Activated CD4-positive, CD25-positive, alpha-beta regulatory T cell treated with anti-CD3 and anti-CD28 coated beads, Interleukin-2, amount 50 U/mL, for 24 hours (primary cell): ENCODE results near the gene RALGAPA2.

Experiments used
- ATAC-seq, 2 donors: fragments of 150-1000 bp; cut with Tn5 transposase; one replicate each; pipeline ENCODE4 v1.10.0; 2021; ENCODE audit warnings: mild to moderate bottlenecking in 1 of 2, moderate library complexity in 1 of 2

The RALGAPA2 gene

GRCh38 chr20:20427227-20427864, 285.1 kb downstream of the RALGAPA2 start:
- no peak for ATAC-seq

- ATAC-seq: peak in 1 of 2 donors; percentile 21
These were observed 285.9 kb downstream of the RALGAPA2 start for GRCh38 chr20:20426655-20426907.

GRCh38 chr20:20425823-20426654, 286.4 kb downstream of the RALGAPA2 start:
- peak; percentile 51 to 55 for ATAC-seq

- ATAC-seq: no peak
These were observed 289.3 kb downstream of the RALGAPA2 start for GRCh38 chr20:20423117-20423516.

GRCh38 chr20:20417876-20418676, 294.4 kb downstream of the RALGAPA2 start:
- no peak for ATAC-seq

GRCh38 chr20:20415321-20415720, 297.1 kb downstream of the RALGAPA2 start:
- ATAC-seq: no peak

- no peak for ATAC-seq
These were observed 297.7 kb downstream of the RALGAPA2 start for GRCh38 chr20:20414640-20415220.

GRCh38 chr20:20413810-20414281, 298.6 kb downstream of the RALGAPA2 start:
- no peak for ATAC-seq

- peak; percentile 21 to 58 for ATAC-seq
These were observed 299.7 kb downstream of the RALGAPA2 start for GRCh38 chr20:20412750-20413149.

GRCh38 chr20:20411836-20412235, 300.6 kb downstream of the RALGAPA2 start:
- ATAC-seq: no peak

GRCh38 chr20:20411402-20411801, 301.0 kb downstream of the RALGAPA2 start:
- ATAC-seq: no peak

- no peak for ATAC-seq
These were observed 301.8 kb downstream of the RALGAPA2 start for GRCh38 chr20:20410678-20411077.

GRCh38 chr20:20409331-20409730, 303.1 kb downstream of the RALGAPA2 start:
- no peak for ATAC-seq

GRCh38 chr20:20407891-20408805, 304.3 kb downstream of the RALGAPA2 start:
- no peak for ATAC-seq

GRCh38 chr20:20406306-20406705, 306.1 kb downstream of the RALGAPA2 start:
- no peak for ATAC-seq

- ATAC-seq: no peak
These were observed 306.8 kb downstream of the RALGAPA2 start for GRCh38 chr20:20405623-20406022.

- ATAC-seq: no peak
These were observed 307.8 kb downstream of the RALGAPA2 start for GRCh38 chr20:20404633-20405032.

GRCh38 chr20:20401991-20402390, 310.5 kb downstream of the RALGAPA2 start:
- ATAC-seq: no peak

GRCh38 chr20:20399531-20400500, 312.6 kb downstream of the RALGAPA2 start:
- ATAC-seq: no peak

- ATAC-seq: no peak
These were observed 314.3 kb downstream of the RALGAPA2 start for GRCh38 chr20:20398123-20398522.

- ATAC-seq: no peak
These were observed 315.6 kb downstream of the RALGAPA2 start for GRCh38 chr20:20396794-20397193.
